NCI-H128 (cell line): Measurements from ENCODE around the gene CLCN5.

Experiments
- DNase-seq: peaks from one replicate; lab custom pipeline; 2025; ENCODE audit not compliant: unreplicated experiment; lab: John Stamatoyannopoulos, UW

Gene CLCN5

GRCh38 chrX:50075630-50076339 is 153.4 kb downstream of the CLCN5 start:
- no peak for DNase-seq

GRCh38 chrX:50081282-50081889 is 159.0 kb downstream of the CLCN5 start:
- no peak for DNase-seq

- DNase-seq = no peak
Observed at GRCh38 chrX:50082741-50083140, 160.3 kb downstream of the CLCN5 start.

- DNase-seq = no peak
Observed at GRCh38 chrX:50088645-50089044, 166.2 kb downstream of the CLCN5 start.

GRCh38 chrX:50093625-50094024 is 171.2 kb downstream of the CLCN5 start:
- no peak for DNase-seq

DNA sequence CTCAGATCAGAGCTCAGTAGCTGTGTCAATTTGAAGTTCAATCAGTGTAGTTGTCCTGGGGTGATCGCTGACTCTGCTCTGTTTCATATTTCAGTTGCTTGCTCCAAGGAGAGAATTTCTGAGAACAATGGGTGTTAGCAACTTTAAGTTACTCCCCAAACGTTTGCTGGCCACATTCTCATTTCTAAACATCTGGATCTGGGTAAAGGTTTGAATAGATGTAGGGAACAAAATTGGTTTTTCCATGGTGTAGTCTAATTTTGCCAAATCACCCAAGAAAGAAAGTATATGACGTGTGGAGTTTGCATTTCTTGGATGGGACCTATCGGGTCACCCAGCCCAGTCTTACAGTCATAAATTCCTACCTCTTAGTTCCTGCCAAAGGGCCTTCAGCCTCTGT is 174.7 kb downstream of the CLCN5 start:
- DNase-seq = no peak

- no peak for DNase-seq
Observed at GRCh38 chrX:50098241-50098640, 175.8 kb downstream of the CLCN5 start.

DNA sequence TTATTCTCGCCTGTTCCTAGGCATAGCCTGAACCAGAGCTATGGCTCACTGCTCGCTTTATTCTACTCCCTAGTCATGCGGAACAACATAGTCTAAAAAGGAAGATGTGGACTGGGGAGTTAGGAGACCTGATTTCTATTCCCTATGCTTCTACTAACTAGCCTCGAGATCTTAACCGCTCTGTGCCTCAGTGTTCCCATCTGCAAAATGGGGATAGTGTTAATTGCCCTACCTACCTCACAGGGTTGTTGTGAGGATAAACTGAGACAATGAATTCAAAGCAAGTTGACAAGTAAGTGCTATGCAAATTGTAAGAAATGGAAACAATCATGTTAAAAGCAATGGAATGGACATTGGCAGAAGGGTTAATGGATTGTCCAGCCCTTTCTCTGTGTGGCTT is 176.4 kb downstream of the CLCN5 start:
- DNase-seq = no peak

DNA sequence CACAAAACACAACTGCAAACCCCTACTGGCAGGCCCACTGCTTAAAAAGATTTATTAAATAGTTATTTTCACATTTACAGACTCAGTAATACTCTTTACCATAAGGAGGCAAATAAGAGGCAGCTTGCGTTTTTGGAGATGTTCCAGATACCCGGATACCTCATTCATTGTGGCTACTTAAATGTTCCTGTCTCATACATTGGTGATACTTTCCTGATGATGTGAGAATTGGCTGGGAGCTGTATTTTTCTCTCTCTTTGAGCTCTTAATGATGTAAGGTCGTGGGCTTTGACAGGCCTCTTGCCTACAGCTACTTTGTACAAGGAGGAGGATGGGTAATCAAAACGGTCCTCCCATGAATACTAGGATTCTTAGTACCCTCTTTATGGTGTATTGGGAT is 176.9 kb downstream of the CLCN5 start:
- no peak for DNase-seq

- no peak for DNase-seq
Observed at GRCh38 chrX:50100188-50100587, 177.8 kb downstream of the CLCN5 start.

DNA sequence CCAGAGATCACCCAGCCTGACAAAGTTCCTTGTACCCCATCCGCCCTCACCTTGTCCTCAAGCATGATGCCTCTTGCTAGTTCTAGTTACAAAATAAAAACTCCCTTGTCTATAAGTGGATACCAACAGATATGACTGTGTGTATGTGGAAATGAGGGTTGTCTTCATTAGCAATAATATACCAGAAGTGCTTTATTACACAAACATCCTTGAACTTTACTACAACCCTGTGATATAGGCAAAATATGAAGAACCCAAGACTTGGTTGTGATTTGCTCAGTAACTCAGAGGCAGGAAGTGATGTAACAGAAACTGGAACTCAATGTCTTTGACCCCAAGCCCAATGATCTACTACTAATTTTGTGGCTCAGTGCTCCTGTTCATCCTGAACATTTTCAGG is 180.8 kb downstream of the CLCN5 start:
- DNase-seq = no peak

DNA sequence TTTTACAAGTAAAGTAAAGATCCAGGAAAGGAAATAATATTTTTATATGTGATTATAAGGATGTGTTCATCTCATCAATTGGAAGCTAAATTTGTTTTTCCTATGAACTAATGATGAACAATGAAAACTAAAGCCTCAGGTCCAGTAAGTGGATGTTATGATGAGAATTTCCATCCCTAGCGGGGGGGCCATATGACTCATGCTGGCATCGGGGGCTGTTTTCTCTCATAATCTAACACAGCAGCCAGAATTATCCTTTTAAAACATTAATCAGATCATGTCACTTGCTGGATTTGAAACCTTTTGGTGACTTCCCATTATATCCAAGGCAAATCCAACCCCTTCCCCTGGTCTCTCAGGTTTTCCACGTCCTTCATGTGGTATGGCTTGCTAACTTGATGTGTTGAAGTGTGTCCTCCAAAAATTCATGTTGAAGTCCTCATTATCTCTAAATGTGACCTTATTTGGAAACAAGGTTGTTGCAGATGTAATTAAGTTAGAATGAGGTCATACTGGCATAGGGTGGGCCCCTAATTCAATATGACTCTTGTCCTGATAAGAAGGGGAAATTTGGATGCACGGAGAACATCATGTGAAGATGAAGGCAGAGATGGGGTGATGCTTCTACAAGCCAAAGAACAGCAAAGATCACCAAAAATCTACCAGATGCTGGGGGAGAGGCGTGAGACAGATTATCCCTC is 181.6 kb downstream of the CLCN5 start:
- DNase-seq = no peak

- DNase-seq = no peak
Observed at GRCh38 chrX:50106051-50106675, 183.8 kb downstream of the CLCN5 start.

DNA sequence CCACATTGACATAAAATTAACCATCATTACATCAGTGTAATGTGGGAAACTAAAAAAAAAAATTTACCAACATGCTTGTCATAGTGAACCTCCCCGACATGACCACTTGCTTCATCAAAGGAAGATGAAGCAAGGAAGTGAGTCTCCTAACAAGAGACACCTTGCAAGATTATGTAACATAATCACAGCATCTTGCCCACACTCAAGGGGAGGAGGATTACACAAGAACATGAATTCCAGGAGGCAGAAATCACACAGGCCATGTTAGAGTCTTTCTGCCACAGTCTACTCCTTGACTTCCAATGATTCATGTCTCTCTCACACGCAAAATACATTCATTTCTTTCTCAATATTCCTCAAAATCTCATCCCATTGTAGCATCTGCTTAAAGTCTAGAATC is 185.1 kb downstream of the CLCN5 start:
- no peak for DNase-seq

DNA sequence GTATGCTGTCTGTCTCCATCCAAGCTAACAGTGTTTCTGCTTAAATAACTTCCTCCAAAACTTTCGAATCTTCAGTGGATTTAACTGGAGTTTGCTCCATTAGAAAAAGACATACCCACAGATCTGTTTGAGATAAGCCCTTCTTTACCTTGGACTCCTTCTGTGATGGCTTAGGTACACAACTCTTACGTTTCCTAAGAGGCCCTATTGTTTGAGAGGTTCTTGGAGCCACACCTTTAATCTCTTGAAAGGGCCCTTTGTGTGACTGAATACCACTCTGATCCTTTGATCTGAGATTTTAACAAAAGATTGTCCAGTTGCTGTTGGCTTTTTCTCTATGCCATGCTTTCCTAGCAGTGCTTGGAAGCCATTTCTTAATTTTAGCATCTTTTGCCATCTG is 185.9 kb downstream of the CLCN5 start:
- DNase-seq = no peak

GRCh38 chrX:50111742-50112141 is 189.3 kb downstream of the CLCN5 start:
- no peak for DNase-seq

GRCh38 chrX:50114113-50114512 is 191.7 kb downstream of the CLCN5 start:
- DNase-seq = no peak

DNA sequence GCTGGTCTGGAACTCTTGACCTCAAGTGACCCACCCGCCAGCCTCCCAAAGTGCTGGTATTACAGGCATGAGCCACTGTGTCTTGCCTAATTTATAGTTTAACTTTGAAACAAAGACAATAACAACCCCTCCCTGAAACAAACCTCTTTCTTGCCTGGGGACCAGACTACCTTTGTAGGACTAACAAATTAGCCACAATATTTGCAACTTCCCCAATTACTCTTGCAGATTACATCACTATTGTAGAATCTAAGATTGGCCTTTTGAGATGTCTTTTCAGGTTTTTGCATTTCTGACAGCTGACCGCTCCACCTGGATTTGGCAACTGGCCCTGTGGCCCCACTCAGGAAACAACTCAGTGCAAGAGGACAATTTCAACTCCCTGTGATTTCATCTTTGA is 193.6 kb downstream of the CLCN5 start:
- no peak for DNase-seq

- no peak for DNase-seq
Observed at GRCh38 chrX:50117476-50117875, 195.1 kb downstream of the CLCN5 start.

GRCh38 chrX:50125480-50125879 is 203.1 kb downstream of the CLCN5 start:
- no peak for DNase-seq

DNA sequence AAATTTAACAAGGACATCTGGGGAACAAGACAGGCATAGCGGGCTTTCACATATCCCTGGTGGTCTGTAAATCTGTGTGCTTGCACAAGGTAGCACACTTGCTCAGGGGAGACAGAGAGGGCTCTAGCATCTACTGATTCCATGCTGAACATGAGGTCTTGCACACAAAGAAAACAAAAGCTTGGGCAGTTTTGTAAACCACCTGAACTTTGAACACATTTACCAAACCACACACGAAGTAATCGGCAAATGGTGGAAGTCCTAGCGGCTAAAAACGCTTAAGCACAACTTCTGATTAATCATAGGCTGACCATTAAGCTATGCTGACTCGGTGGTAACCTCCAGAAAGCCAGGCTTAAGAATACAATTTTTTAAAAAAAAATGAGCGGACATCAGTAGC is 225.6 kb downstream of the CLCN5 start:
- DNase-seq = no peak
